Liver (tissue), 9 donors: ENCODE results near the gene PRR16. TPM values are rescaled to one million over a fixed set of nuclear protein-coding genes. Genes with fewer than 3 reads are reported as not detected.

Experiments used
- DNase-seq: peaks from one replicate; pipeline ENCODE4 v3.0.0-alpha.2; 2017; ENCODE audit warnings: low spot score
- H3K27ac ChIP-seq, 2 donors: one replicate each; pipeline ENCODE4 v1.7.0; 2013; ENCODE audit warnings: inconsistent platforms in 2 of 2, low read length in 2 of 2, control low read depth in 1 of 2, low read depth in 1 of 2, mild to moderate bottlenecking in 1 of 2
- H3K27me3 ChIP-seq, 4 donors: one replicate each; pipeline versions ENCODE4 v1.6.1 to v1.7.0; 2013; ENCODE audit warnings: low read length in 3 of 4, inconsistent platforms in 1 of 4, mild to moderate bottlenecking in 1 of 4, moderate library complexity in 1 of 4; ENCODE audit not compliant: control insufficient read depth in 4 of 4, insufficient read depth in 4 of 4
- H3K36me3 ChIP-seq, 4 donors: one replicate each; pipeline versions ENCODE4 v1.6.1 to v1.7.0; 2013; ENCODE audit warnings: low read length in 3 of 4, mild to moderate bottlenecking in 3 of 4, low read depth in 1 of 4, moderate library complexity in 1 of 4; ENCODE audit not compliant: control insufficient read depth in 4 of 4, insufficient read depth in 3 of 4
- H3K4me1 ChIP-seq, 4 donors: one replicate each; pipeline versions ENCODE4 v1.6.1 to v1.7.0; 2013; ENCODE audit warnings: low read length in 3 of 4, mild to moderate bottlenecking in 3 of 4, moderate library complexity in 1 of 4; ENCODE audit not compliant: control insufficient read depth in 4 of 4, insufficient read depth in 4 of 4
- H3K4me3 ChIP-seq, 3 donors: one replicate each; pipeline versions ENCODE4 v1.6.1 to v1.7.0; 2013; ENCODE audit warnings: low read length in 3 of 3, control low read depth in 1 of 3, low read depth in 1 of 3, mild to moderate bottlenecking in 1 of 3
- H3K9ac ChIP-seq, 2 donors: one replicate each; pipeline ENCODE4 v1.7.0; 2013; ENCODE audit warnings: low read length in 2 of 2, mild to moderate bottlenecking in 2 of 2, moderate library complexity in 2 of 2, control low read depth in 1 of 2, low read depth in 1 of 2
- H3K9me3 ChIP-seq, 4 donors: one replicate each; pipeline versions ENCODE4 v1.6.1 to v1.7.0; 2013; ENCODE audit warnings: low read length in 3 of 4; ENCODE audit not compliant: control insufficient read depth in 4 of 4
- ATF3 ChIP-seq: IDR thresholded peaks from 2 replicates; pipeline ENCODE4 v1.6.1; 2016; ENCODE audit warnings: antibody characterized with exemption
- CTCF ChIP-seq: fragments of 150-350 bp; IDR thresholded peaks from 2 replicates; pipeline ENCODE4 v1.5.1; 2017; ENCODE audit warnings: improper control_type of control experiment, low read depth, low read length; ENCODE audit not compliant: missing input control
- EGR1 ChIP-seq, 2 donors: IDR thresholded peaks; 2 replicates each; pipeline ENCODE4 v1.6.1; 2016 to 2018; ENCODE audit warnings: antibody characterized with exemption in 2 of 2, low read depth in 2 of 2
- FOXA1 ChIP-seq: IDR thresholded peaks from 2 replicates; pipeline ENCODE4 v1.6.1; 2016; ENCODE audit warnings: antibody characterized with exemption
- FOXA2 ChIP-seq: IDR thresholded peaks from 2 replicates; pipeline ENCODE4 v1.6.1; 2016; ENCODE audit warnings: antibody characterized with exemption
- GABPA ChIP-seq, 2 donors: IDR thresholded peaks in 1 of 2; conservative IDR thresholded peaks in 1 of 2; 2 replicates each; pipeline ENCODE4 v1.6.1; 2016; ENCODE audit warnings: antibody characterized with exemption in 2 of 2, mild to moderate bottlenecking in 1 of 2, moderate library complexity in 1 of 2
- HNF4A ChIP-seq, 2 donors: conservative IDR thresholded peaks; 2 replicates each; pipeline ENCODE4 v1.6.1; 2016; ENCODE audit warnings: antibody characterized with exemption in 2 of 2, mild to moderate bottlenecking in 2 of 2
- HNF4G ChIP-seq: IDR thresholded peaks from 2 replicates; pipeline ENCODE4 v1.6.1; 2016; ENCODE audit warnings: antibody characterized with exemption
- JUND ChIP-seq, 2 donors: IDR thresholded peaks; 2 replicates each; pipeline ENCODE4 v1.6.1; 2016; ENCODE audit warnings: antibody characterized with exemption in 2 of 2
- NR2F2 ChIP-seq: IDR thresholded peaks from 2 replicates; pipeline ENCODE4 v1.6.1; 2016; ENCODE audit warnings: antibody characterized with exemption
- RAD21 ChIP-seq, 2 donors: IDR thresholded peaks; 2 replicates each; pipeline ENCODE4 v1.6.1; 2016; ENCODE audit warnings: antibody characterized with exemption in 2 of 2, mild to moderate bottlenecking in 2 of 2
- REST ChIP-seq: IDR thresholded peaks from 2 replicates; pipeline ENCODE4 v1.6.1; 2016; ENCODE audit warnings: antibody characterized with exemption, mild to moderate bottlenecking
- RXRA ChIP-seq, 2 donors: IDR thresholded peaks; 2 replicates each; pipeline ENCODE4 v1.6.1; 2017 to 2018; ENCODE audit warnings: antibody characterized with exemption in 2 of 2, mild to moderate bottlenecking in 1 of 2
- SP1 ChIP-seq: IDR thresholded peaks from 2 replicates; pipeline ENCODE4 v1.6.1; 2018; ENCODE audit warnings: antibody characterized with exemption, mild to moderate bottlenecking
- YY1 ChIP-seq: IDR thresholded peaks from 2 replicates; pipeline ENCODE4 v1.6.1; 2016; ENCODE audit warnings: antibody characterized with exemption, mild to moderate bottlenecking
- ZBTB33 ChIP-seq: IDR thresholded peaks from 2 replicates; pipeline ENCODE4 v1.6.1; 2016; ENCODE audit warnings: antibody characterized with exemption
- WGBS: extraction: QIAGEN DNeasy Blood & Tissue Kit; methylation state at CpG from one replicate; pipeline ENCODE4 v1.1.7; 2013; 5-methylcytosine and 5-hydroxymethylcytosine counted together
- polyA plus RNA-seq, 2 donors: library from polyadenylated mRNA; stranded (reverse) in 1 of 2; unstranded in 1 of 2; fragments of 200-250 nt in 1 of 2; fragments of >200 nt in 1 of 2; fragmentation: Nextera tagmentation in 1 of 2; extraction: Ambion mirVana in 1 of 2; gene quantifications; one replicate each; pipeline versions ENCODE4 v1.2.1 to v1.2.3, GENCODE V29; 2013 to 2015
- total RNA-seq, 2 donors: library from RNA; depleted of rRNA; stranded (reverse); fragments of >200 nt; gene quantifications; one replicate each; pipeline ENCODE4 v1.2.3, GENCODE V29; 2014
- donor health status: healthy.
- donor health status: healthy.
- donor health status: healthy.
- donor health status: healthy.
- donor health status: healthy.

PRR16 gene
- total and polyA plus RNA-seq, 4 donors, result 0.14 to 0.42 (median 0.21) TPM

GRCh38 chr5:120528609-120529008 lies 64.5 kb downstream of the PRR16 start:
- TF ChIP-seq CTCF (no peak), HNF4A (conservative IDR thresholded peaks at IDR 0.05) (no peak), RXRA (IDR thresholded peaks at IDR 0.05) (no peak), YY1 (no peak), SP1 (no peak)
- Histone ChIP-seq H3K9me3 (no peaks in the 10 kb centered on the region), H3K9ac (no peak overlapping the region), H3K27me3 (no peaks in the 10 kb centered on the region), H3K27ac (no peak overlapping the region), H3K36me3 (no peaks in the 10 kb centered on the region), H3K4me1 (no peaks in the 10 kb centered on the region), H3K4me3 (no peak overlapping the region)
- no peak for DNase-seq
- 68% methylated on average over 2 of the region's 2 CpGs for WGBS

GRCh38 chr5:120529386-120529785 lies 65.3 kb downstream of the PRR16 start:
- H3K27me3 ChIP-seq, result no peaks in the 10 kb centered on the region
- 58% methylated on average over 2 of the region's 2 CpGs for WGBS
- H3K9ac ChIP-seq, result no peak overlapping the region
- H3K4me1 ChIP-seq, result no peaks in the 10 kb centered on the region
- H3K36me3 ChIP-seq, result no peaks in the 10 kb centered on the region
- no peak for DNase-seq
- H3K4me3 ChIP-seq, result no peak overlapping the region
- H3K27ac ChIP-seq, result no peak overlapping the region
- no peak for TF ChIP-seq GABPA (IDR thresholded peaks at IDR 0.05 in 1 of 2, conservative IDR thresholded peaks at IDR 0.05 in 1 of 2)
- no peak for TF ChIP-seq JUND (IDR thresholded peaks at IDR 0.05)
- no peak for TF ChIP-seq ZBTB33
- TF ChIP-seq REST, result no peak
- TF ChIP-seq FOXA1, result no peak
- TF ChIP-seq RAD21 (IDR thresholded peaks at IDR 0.05), result no peak
- no peak for TF ChIP-seq SP1
- no peak for TF ChIP-seq HNF4A (conservative IDR thresholded peaks at IDR 0.05)
- no peak for TF ChIP-seq EGR1 (IDR thresholded peaks at IDR 0.05; ENCODE audit: low read depth in 2 of 2)
- no peak for TF ChIP-seq YY1
- TF ChIP-seq HNF4G, result no peak
- no peak for TF ChIP-seq CTCF
- TF ChIP-seq FOXA2, result no peak
- TF ChIP-seq NR2F2, result no peak
- TF ChIP-seq ATF3, result no peak
- H3K9me3 ChIP-seq, result no peaks in the 10 kb centered on the region
